ENCODE results near the gene CLCNKA.
"Not testable (repeated sequence)": the region's sequence is repeated elsewhere in the genome, so short reads cannot be mapped to it uniquely, and the experiment has no call there.

The CLCNKA gene

GRCh38 chr1:16021681-16022080, at the start of gene CLCNKA:
CLCNKA (plus strand) TSS chr1:16022036; CDS start chr1:16022620, 584 bp downstream.
- DNase-seq, result no peak

- DNase-seq, result no peak
Observed at GRCh38 chr1:15972409-15972808, 49.4 kb upstream of the CLCNKA start.

- DNase-seq, result no peak
Observed at GRCh38 chr1:15973772-15974171, 48.1 kb upstream of the CLCNKA start.

- DNase-seq, result no peak
Observed at GRCh38 chr1:15974855-15975254, 47.0 kb upstream of the CLCNKA start.

- peak in 1 of 2 experiments; percentile 13 for DNase-seq
Observed at GRCh38 chr1:15975358-15975804, 46.5 kb upstream of the CLCNKA start.

- peak; percentile 85 to 91 for DNase-seq
Observed at GRCh38 chr1:15975805-15976680, 45.8 kb upstream of the CLCNKA start, which contains the start of gene ZBTB17. ZBTB17 (minus strand) TSS chr1:15976101; CDS start chr1:15948495, 27,606 bp downstream.

GRCh38 chr1:15977947-15978346, 43.9 kb upstream of the CLCNKA start:
- not testable (repeated sequence) for DNase-seq

GRCh38 chr1:15981679-15982078, 40.2 kb upstream of the CLCNKA start:
- DNase-seq, result no peak

GRCh38 chr1:15983275-15983674, 38.6 kb upstream of the CLCNKA start:
- no peak for DNase-seq

GRCh38 chr1:15985611-15986297, 36.1 kb upstream of the CLCNKA start:
- DNase-seq, result peak; percentile 46 to 56

GRCh38 chr1:15988856-15989736, 32.7 kb upstream of the CLCNKA start:
- DNase-seq, result no peak

GRCh38 chr1:15989776-15990175, 32.1 kb upstream of the CLCNKA start:
- no peak for DNase-seq

- DNase-seq, result no peak
Observed at GRCh38 chr1:15991427-15992186, 30.2 kb upstream of the CLCNKA start.

GRCh38 chr1:15992187-15992553, 29.7 kb upstream of the CLCNKA start:
- DNase-seq, result no peak

GRCh38 chr1:15992582-15993500, 29.0 kb upstream of the CLCNKA start:
- DNase-seq, result no peak

GRCh38 chr1:15993666-15994065, 28.2 kb upstream of the CLCNKA start:
- DNase-seq, result no peak

GRCh38 chr1:15994081-15994480, 27.8 kb upstream of the CLCNKA start:
- DNase-seq, result no peak

- peak; percentile 25 to 46 for DNase-seq
Observed at GRCh38 chr1:15994590-15995351, 27.1 kb upstream of the CLCNKA start.

- no peak for DNase-seq
Observed at GRCh38 chr1:15997076-15997585, 24.7 kb upstream of the CLCNKA start.
